Left renal cortex interstitium (tissue), 4 donors: ENCODE results near the gene TPPP2. TPM values are rescaled to one million over a fixed set of nuclear protein-coding genes. Genes with fewer than 3 reads are reported as not detected.

ENCODE experiments used
- DNase-seq, 4 donors: peaks; one replicate each; pipeline ENCODE4 v3.0.0-alpha.2; 2013; ENCODE audit warnings: low read depth in 4 of 4, low spot score in 2 of 4, missing footprints in 1 of 4
- polyA plus RNA-seq, 4 donors: library from polyadenylated mRNA; unstranded; fragments of 120-200 nt; gene quantifications; one replicate each; pipeline ENCODE4 v1.2.1, GENCODE V29; 2013; ENCODE audit not compliant: insufficient read length in 4 of 4

TPPP2 gene
- polyA plus RNA-seq, 4 donors: 2.6 to 4.0 (median 3.5) TPM

GRCh38 chr14:21016413-21017190 is 13.4 kb upstream of the TPPP2 start:
- no peak for DNase-seq

- no peak for DNase-seq
Measured at GRCh38 chr14:21017528-21018245, 12.3 kb upstream of the TPPP2 start.

- no peak for DNase-seq
Measured at GRCh38 chr14:21018286-21018685, 11.7 kb upstream of the TPPP2 start.

GRCh38 chr14:21018781-21019180 is 11.2 kb upstream of the TPPP2 start:
- DNase-seq: no peak

- DNase-seq: no peak
Measured at GRCh38 chr14:21019366-21019765, 10.7 kb upstream of the TPPP2 start.

- DNase-seq: no peak
Measured at GRCh38 chr14:21020977-21021545, 9.0 kb upstream of the TPPP2 start.

- no peak for DNase-seq
Measured at GRCh38 chr14:21022686-21023085, 7.3 kb upstream of the TPPP2 start.

- no peak for DNase-seq
Measured at GRCh38 chr14:21023174-21023573, 6.8 kb upstream of the TPPP2 start.

GRCh38 chr14:21023817-21024584 is 6.0 kb upstream of the TPPP2 start:
- DNase-seq: no peak

GRCh38 chr14:21024585-21025370 is 5.2 kb upstream of the TPPP2 start, which contains the start of gene NDRG2:
Gene NDRG2 (minus strand): TSS chr14:21025061. CDS start chr14:21023315, 1,746 bp downstream.
- DNase-seq: peak in 1 of 4 donors; percentile 69

GRCh38 chr14:21025371-21026273 is 4.4 kb upstream of the TPPP2 start:
- DNase-seq: no peak

- no peak for DNase-seq
Measured at GRCh38 chr14:21026274-21026987, 3.6 kb upstream of the TPPP2 start.

- DNase-seq: no peak
Measured at GRCh38 chr14:21026988-21027315, 3.1 kb upstream of the TPPP2 start.

GRCh38 chr14:21030531-21030930 is 514 bp downstream of the TPPP2 start:
- no peak for DNase-seq

GRCh38 chr14:21032326-21033132 is 2.5 kb downstream of the TPPP2 start:
- no peak for DNase-seq

GRCh38 chr14:21033133-21033698 is 3.2 kb downstream of the TPPP2 start:
- no peak for DNase-seq

- no peak for DNase-seq
Measured at GRCh38 chr14:21034707-21035106, 4.7 kb downstream of the TPPP2 start, which contains the start of gene RNASE13. Gene RNASE13 (minus strand): TSS chr14:21034807. CDS start chr14:21034288, 519 bp downstream.
